ENCODE results near the gene TBC1D14.
"Not testable (repeated sequence)": the region's sequence is repeated elsewhere in the genome, so short reads cannot be mapped to it uniquely, and the experiment has no call there.

Gene TBC1D14

GRCh38 chr4:7067126-7067451, 157.5 kb downstream of the TBC1D14 start:
- no peak for DNase-seq

GRCh38 chr4:7067452-7068278, 158.0 kb downstream of the TBC1D14 start, which contains the start of gene GRPEL1:
Gene GRPEL1 (minus strand): TSS chr4:7068064. CDS start chr4:7068032, 32 bp downstream.
- DNase-seq: peak; percentile 99 to 100 (median 100)

GRCh38 chr4:7068279-7068842, 158.7 kb downstream of the TBC1D14 start:
- DNase-seq: no peak

- DNase-seq: no peak
Measured at GRCh38 chr4:7068883-7069282, 159.3 kb downstream of the TBC1D14 start.

- peak; percentile 70 to 81 (median 77) for DNase-seq
Measured at GRCh38 chr4:7070729-7071511, 161.3 kb downstream of the TBC1D14 start.

- no peak for DNase-seq
Measured at GRCh38 chr4:7073059-7073458, 163.4 kb downstream of the TBC1D14 start.

GRCh38 chr4:7073526-7074390, 164.1 kb downstream of the TBC1D14 start:
- peak in 1 of 5 experiments; percentile 38 for DNase-seq

- no peak for DNase-seq
Measured at GRCh38 chr4:7074426-7074825, 164.8 kb downstream of the TBC1D14 start.

- no peak for DNase-seq
Measured at GRCh38 chr4:7075962-7076695, 166.5 kb downstream of the TBC1D14 start.

- DNase-seq: no peak
Measured at GRCh38 chr4:7076696-7077082, 167.1 kb downstream of the TBC1D14 start.

GRCh38 chr4:7077371-7077770, 167.7 kb downstream of the TBC1D14 start:
- no peak for DNase-seq

- DNase-seq: no peak
Measured at GRCh38 chr4:7078025-7078424, 168.4 kb downstream of the TBC1D14 start.

GRCh38 chr4:7079483-7079882, 169.9 kb downstream of the TBC1D14 start:
- DNase-seq: not testable (repeated sequence)

- not testable (repeated sequence) for DNase-seq
Measured at GRCh38 chr4:7079909-7080308, 170.3 kb downstream of the TBC1D14 start.

All from T-helper 2 cell (primary cell).